Testis (tissue), 2 donors: ENCODE results near the gene TRIP6.

Experiments
- POLR2A ChIP-seq: fragments of 450-650 bp; IDR thresholded peaks from one replicate; pipeline ENCODE4 v1.6.1; 2017; ENCODE audit warnings: antibody characterized with exemption, mild to moderate bottlenecking, moderate library complexity
- TF ChIP-seq, protein P1 (sequence below), 3 experiments: fragments of 450-650 bp in 2 of 3; fragments of 200-600 bp in 1 of 3; sonication (generic) in 1 of 3; IDR thresholded peaks; one replicate each; pipeline ENCODE4 v1.5.1; 2016 to 2019; ENCODE audit warnings: antibody characterized with exemption in 3 of 3, mild to moderate bottlenecking in 2 of 3, moderate library complexity in 1 of 3

DNA sequence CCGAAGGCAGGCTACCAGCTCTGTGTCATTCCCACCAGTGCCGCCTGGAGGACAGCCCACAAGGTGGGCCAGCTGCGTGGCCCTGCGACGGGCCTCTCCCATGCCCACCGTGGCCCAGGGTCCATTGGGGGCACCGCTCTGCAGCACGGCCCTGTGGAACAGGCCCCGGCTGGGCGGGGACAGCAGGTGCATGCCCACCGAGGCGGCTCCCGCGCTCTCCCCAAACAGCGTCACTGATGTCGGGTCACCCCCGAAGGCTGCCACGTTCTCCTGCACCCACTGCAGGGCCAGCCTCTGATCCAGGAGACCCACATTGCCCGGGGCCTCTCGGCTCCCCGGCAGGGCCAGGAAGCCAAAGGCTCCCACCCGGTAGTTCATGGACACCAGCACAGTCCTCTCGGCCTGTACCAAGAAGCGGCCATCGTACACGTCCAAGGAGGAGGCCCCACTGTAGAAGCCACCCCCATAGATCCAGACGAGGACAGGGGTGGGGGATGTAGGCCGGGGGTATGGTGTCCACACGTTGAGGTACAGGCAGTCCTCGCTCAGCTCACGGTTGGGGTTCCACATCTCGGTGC is 26.2 kb downstream of the TRIP6 start:
- TF ChIP-seq, protein P1, sequence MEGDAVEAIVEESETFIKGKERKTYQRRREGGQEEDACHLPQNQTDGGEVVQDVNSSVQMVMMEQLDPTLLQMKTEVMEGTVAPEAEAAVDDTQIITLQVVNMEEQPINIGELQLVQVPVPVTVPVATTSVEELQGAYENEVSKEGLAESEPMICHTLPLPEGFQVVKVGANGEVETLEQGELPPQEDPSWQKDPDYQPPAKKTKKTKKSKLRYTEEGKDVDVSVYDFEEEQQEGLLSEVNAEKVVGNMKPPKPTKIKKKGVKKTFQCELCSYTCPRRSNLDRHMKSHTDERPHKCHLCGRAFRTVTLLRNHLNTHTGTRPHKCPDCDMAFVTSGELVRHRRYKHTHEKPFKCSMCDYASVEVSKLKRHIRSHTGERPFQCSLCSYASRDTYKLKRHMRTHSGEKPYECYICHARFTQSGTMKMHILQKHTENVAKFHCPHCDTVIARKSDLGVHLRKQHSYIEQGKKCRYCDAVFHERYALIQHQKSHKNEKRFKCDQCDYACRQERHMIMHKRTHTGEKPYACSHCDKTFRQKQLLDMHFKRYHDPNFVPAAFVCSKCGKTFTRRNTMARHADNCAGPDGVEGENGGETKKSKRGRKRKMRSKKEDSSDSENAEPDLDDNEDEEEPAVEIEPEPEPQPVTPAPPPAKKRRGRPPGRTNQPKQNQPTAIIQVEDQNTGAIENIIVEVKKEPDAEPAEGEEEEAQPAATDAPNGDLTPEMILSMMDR (IDR thresholded peaks at IDR 0.05), result no peak
- TF ChIP-seq POLR2A, result no peak
